Measurements from ENCODE around the gene LKAAEAR1.

DNA sequence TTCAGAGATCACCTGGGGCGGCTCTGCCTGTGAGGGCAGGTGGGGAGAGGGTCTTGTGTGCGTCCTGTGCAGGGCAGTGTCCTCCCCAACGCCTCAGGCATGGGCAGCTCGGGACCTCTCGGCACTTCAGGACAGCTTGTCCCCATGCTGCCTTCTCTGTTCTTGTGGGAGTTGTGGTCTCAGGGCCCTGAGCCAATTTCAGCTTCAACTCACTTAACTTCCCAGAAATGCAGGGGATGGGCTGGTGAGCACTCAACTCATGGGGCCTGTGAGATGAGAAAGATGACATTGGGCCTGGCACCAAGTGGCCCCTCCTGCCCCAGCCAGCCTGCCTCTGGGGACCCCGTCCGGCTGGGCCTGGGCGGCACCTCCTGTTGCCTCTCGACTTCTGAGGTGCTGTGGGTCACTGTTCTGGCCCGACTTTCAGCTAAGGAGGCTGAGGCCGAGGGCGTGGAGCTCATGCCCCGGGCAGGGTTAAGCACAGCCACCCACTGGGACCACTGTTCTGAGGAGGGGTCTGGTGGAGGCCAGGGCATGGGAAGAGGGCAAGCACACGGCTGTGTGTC lies 11.6 kb downstream of the LKAAEAR1 start:
- TF ChIP-seq, protein P1, sequence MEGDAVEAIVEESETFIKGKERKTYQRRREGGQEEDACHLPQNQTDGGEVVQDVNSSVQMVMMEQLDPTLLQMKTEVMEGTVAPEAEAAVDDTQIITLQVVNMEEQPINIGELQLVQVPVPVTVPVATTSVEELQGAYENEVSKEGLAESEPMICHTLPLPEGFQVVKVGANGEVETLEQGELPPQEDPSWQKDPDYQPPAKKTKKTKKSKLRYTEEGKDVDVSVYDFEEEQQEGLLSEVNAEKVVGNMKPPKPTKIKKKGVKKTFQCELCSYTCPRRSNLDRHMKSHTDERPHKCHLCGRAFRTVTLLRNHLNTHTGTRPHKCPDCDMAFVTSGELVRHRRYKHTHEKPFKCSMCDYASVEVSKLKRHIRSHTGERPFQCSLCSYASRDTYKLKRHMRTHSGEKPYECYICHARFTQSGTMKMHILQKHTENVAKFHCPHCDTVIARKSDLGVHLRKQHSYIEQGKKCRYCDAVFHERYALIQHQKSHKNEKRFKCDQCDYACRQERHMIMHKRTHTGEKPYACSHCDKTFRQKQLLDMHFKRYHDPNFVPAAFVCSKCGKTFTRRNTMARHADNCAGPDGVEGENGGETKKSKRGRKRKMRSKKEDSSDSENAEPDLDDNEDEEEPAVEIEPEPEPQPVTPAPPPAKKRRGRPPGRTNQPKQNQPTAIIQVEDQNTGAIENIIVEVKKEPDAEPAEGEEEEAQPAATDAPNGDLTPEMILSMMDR (IDR thresholded peaks at IDR 0.05 in 4 of 5, conservative IDR thresholded peaks at IDR 0.05 in 1 of 5) = no peak
- TF ChIP-seq POLR2A (IDR thresholded peaks at IDR 0.05) = no peak
